22Rv1 (cell line): ENCODE data around the gene PTPRD.

ENCODE experiments used
- H3K27ac ChIP-seq: fragments of 450-650 bp; 2 replicates; pipeline ENCODE4 v1.5.1; 2017
- ZFX ChIP-seq: fragments of 450-650 bp; IDR thresholded peaks from 2 replicates; pipeline ENCODE4 v1.6.1; 2017; ENCODE audit warnings: antibody characterized with exemption, borderline replicate concordance
- TF ChIP-seq, protein P1 (sequence below): fragments of 450-650 bp; IDR thresholded peaks from 2 replicates; pipeline ENCODE4 v1.5.1; 2017; ENCODE audit warnings: mild to moderate bottlenecking

Gene PTPRD

DNA sequence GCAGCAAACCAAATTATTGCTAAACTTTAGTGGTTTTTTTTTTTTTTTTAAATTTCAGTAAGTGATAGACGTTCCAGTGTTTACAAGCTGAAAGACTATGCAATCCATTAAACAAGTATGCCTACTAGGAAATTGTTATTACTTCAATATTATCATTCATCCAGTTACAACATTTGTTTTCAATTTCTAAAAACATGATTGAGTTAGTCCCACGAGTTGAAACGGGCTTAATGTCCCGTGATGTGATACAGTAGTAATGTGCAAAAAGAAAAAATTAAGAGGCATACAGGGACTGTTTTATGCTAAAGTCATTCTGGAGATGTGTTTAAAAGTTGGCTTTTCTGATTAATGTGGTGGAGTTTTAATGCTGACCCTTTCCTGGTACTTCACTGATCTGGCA is 2262.9 kb downstream of the PTPRD start:
- no peak overlapping the region for H3K27ac ChIP-seq
- TF ChIP-seq, protein P1, sequence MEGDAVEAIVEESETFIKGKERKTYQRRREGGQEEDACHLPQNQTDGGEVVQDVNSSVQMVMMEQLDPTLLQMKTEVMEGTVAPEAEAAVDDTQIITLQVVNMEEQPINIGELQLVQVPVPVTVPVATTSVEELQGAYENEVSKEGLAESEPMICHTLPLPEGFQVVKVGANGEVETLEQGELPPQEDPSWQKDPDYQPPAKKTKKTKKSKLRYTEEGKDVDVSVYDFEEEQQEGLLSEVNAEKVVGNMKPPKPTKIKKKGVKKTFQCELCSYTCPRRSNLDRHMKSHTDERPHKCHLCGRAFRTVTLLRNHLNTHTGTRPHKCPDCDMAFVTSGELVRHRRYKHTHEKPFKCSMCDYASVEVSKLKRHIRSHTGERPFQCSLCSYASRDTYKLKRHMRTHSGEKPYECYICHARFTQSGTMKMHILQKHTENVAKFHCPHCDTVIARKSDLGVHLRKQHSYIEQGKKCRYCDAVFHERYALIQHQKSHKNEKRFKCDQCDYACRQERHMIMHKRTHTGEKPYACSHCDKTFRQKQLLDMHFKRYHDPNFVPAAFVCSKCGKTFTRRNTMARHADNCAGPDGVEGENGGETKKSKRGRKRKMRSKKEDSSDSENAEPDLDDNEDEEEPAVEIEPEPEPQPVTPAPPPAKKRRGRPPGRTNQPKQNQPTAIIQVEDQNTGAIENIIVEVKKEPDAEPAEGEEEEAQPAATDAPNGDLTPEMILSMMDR, result no peak
- no peak for TF ChIP-seq ZFX

DNA sequence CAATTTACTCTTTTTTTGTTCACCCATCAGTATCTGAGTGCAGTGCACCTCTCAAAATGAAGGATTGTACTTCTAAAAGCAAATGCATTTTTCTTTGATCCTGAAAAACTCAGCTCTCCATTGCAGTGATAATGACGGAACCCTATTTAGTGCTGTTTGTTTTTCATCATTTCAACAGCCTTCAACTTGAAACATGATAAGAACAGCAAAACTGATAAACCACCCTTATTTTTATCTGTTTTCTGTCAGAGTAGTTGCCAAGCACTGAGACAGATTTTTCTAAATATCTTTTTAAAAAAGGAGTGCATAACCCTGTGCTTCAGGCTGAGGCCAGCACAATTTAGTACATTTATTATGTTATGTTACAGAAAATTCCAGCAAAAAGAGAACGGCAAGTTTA is 2263.4 kb downstream of the PTPRD start:
- TF ChIP-seq, protein P1, result no peak
- TF ChIP-seq ZFX, result no peak
- H3K27ac ChIP-seq, result no peak overlapping the region

DNA sequence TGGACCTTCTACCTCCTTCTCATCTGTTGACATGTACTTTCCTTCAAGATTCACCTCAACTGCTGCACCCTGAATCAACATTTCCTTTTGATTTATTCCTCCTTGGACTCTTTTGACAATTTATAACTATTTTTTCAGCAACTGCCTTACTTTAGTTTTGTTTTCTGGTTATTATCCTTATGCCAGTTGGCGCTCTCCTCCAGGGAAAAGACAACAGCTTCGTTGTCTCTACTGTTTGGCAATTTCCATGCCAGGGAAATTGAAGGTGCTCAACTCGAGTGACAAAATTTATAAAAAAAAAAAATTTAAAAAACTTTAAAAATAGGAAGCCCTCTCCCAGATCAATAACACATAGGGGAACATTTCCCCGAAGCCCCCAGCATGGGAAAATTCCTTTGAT is 2264.0 kb downstream of the PTPRD start:
- no peak for TF ChIP-seq ZFX
- TF ChIP-seq, protein P1, result no peak
- H3K27ac ChIP-seq, result no peak overlapping the region

DNA sequence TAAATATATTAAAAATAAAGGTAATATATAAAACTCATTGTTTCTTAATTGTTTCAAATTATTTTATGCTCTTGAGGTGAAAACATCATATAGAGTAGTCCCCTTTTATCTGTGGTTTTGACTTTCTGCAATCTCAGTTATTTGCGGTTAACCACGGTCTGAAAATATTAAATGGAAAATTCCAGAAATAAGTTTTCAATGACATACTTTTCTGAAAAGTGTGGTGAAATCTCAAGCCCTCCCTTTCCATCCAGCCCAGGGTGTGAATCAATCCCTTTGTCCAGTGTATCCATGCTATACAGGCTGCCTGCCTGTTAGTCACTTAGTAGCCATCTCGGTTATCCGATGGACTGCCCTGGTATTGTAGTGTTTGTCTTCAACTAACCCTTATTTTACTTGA is 2266.5 kb downstream of the PTPRD start:
- H3K27ac ChIP-seq, result no peak overlapping the region
- TF ChIP-seq, protein P1, result no peak
- TF ChIP-seq ZFX, result no peak

DNA sequence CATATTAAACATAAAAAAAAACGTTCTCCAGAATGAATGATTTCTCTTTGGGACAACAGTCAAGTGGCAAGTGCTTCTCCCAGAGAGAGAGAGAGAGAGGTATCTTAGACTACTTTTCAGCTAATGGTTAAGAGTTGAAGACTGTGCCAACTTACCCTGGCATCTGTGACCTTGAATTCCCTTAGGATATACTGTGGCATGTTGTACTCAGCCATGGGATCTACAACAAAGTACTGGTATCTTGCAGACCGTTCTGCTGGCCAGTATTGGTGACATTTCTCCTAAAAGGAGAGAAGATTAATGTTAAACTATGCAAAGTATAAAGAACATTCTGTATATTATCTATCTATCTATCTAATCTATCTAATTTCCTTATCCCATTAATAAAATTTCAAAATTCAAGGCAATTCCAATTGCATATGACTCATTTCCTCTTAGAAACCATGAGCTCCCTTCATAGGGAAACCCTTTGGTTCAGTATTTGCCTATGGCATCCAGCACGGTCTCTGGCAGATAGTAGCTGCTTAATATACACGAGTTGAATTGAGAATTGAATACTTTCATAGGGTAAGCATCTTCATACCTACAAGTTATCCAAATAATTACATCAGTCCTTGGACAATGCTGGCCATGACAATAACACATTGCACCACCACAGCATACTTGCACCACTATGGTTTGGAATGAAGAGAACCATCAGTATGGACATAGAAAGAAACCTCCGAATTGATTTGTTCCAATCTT is 2273.9 kb downstream of the PTPRD start:
- TF ChIP-seq ZFX, result no peak
- TF ChIP-seq, protein P1, result no peak
- no peak overlapping the region for H3K27ac ChIP-seq

DNA sequence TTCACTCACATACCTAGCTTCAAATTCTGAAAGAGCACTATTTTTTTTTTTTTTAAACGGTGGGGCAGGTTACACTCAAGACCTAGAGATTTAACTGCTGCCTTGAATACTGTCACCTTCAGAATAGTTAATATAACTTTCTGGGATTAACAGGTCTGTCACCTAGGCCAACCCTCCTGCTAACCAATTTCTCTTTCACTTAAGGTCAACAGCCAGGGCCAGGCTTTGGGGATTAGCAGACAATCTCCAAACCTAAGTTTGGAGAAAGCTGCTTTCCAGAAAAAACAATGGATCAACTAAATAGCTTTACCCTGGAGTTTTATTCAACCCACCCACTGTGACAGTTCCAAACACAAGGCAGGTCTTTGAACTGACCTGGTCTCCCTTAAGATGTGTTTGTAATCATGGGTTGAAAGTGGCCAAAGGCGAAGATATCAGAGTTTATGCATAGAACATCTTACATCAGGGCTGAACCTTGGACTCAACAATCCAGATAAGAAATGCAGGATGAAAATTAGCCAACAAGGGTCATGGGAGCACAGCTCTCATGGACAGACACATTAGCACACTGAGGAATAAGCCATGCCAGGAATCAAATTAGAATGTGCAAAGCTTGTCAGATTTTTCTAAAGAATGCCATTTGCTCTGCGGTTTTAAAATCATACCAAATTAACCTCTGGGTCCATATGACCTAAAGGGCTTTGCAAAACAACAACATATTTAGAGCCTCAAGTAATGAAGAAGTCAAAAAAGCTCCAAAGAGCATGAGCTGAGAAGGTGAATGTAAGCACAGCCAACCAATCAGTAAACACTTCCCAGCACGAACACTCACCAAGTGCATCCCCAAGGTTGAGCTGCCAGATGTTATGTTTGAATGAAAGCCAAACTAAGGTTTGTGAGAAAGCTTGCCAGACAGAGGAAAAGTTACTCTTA is 2274.7 kb downstream of the PTPRD start:
- H3K27ac ChIP-seq, result no peak overlapping the region
- TF ChIP-seq ZFX, result no peak
- TF ChIP-seq, protein P1, result no peak

DNA sequence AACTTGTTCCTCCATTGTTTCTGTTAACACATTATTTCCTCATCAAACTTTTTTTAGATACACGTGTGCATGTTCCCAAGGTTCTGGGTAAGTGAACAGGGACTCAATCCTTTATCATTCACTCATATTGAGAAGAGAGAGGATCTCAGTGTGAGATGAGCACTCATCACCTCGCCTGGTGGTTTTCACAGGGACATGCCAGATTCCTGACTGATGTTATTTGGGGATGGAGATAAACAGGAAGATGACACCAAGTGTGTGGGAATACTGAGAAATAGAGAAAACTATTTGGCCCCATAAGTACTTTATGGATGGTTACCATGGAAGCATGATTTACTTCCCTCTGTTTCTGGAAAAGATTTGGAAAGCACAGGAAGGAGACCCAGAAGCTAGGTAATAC is 2279.9 kb downstream of the PTPRD start:
- TF ChIP-seq ZFX, result no peak
- TF ChIP-seq, protein P1, result no peak

More for the DNA sequence above, 2279.9 kb downstream of the PTPRD start:
- no peak overlapping the region for H3K27ac ChIP-seq
